Measurements from ENCODE around the gene KLHL25.

GRCh38 chr15:85781099-85781498, 13.6 kb downstream of the KLHL25 start:
- TF ChIP-seq REST (IDR thresholded peaks at IDR 0.05) (no peak), ESRRA (IDR thresholded peaks at IDR 0.05; ENCODE audit: borderline replicate concordance, low read length) (no peak), CHD4 (IDR thresholded peaks at IDR 0.05; ENCODE audit: borderline replicate concordance) (no peak), BHLHE40 (IDR thresholded peaks at IDR 0.05; ENCODE audit: low read depth, low read length) (no peak), POLR2A (IDR thresholded peaks at IDR 0.05; ENCODE audit: low read length) (no peak), RAD21 (conservative IDR thresholded peaks at IDR 0.05 in 1 of 2, IDR thresholded peaks at IDR 0.05 in 1 of 2) (no peak), HDAC2 (IDR thresholded peaks at IDR 0.05) (no peak), MYC (IDR thresholded peaks at IDR 0.05; ENCODE audit: borderline replicate concordance, low read length) (no peak), EP300 (IDR thresholded peaks at IDR 0.05) (no peak), SMC3 (IDR thresholded peaks at IDR 0.05) (no peak), CBX8 (IDR thresholded peaks at IDR 0.05) (no peak), POLR2AphosphoS2 (conservative IDR thresholded peaks at IDR 0.05; ENCODE audit: low read length) (no peak)
- TF ChIP-seq, protein P1, sequence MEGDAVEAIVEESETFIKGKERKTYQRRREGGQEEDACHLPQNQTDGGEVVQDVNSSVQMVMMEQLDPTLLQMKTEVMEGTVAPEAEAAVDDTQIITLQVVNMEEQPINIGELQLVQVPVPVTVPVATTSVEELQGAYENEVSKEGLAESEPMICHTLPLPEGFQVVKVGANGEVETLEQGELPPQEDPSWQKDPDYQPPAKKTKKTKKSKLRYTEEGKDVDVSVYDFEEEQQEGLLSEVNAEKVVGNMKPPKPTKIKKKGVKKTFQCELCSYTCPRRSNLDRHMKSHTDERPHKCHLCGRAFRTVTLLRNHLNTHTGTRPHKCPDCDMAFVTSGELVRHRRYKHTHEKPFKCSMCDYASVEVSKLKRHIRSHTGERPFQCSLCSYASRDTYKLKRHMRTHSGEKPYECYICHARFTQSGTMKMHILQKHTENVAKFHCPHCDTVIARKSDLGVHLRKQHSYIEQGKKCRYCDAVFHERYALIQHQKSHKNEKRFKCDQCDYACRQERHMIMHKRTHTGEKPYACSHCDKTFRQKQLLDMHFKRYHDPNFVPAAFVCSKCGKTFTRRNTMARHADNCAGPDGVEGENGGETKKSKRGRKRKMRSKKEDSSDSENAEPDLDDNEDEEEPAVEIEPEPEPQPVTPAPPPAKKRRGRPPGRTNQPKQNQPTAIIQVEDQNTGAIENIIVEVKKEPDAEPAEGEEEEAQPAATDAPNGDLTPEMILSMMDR (IDR thresholded peaks at IDR 0.05), result no peak
- TF ChIP-seq, protein P2, sequence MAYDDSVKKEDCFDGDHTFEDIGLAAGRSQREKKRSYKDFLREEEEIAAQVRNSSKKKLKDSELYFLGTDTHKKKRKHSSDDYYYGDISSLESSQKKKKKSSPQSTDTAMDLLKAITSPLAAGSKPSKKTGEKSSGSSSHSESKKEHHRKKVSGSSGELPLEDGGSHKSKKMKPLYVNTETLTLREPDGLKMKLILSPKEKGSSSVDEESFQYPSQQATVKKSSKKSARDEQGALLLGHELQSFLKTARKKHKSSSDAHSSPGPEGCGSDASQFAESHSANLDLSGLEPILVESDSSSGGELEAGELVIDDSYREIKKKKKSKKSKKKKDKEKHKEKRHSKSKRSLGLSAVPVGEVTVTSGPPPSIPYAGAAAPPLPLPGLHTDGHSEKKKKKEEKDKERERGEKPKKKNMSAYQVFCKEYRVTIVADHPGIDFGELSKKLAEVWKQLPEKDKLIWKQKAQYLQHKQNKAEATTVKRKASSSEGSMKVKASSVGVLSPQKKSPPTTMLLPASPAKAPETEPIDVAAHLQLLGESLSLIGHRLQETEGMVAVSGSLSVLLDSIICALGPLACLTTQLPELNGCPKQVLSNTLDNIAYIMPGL (CRISPR knock-in tag; IDR thresholded peaks at IDR 0.05; ENCODE audit: borderline replicate concordance), result no peak

Data from A549 (cell line).